Heart left ventricle (tissue), 16 donors: ENCODE measurements around the gene ZNF611. TPM values are rescaled to one million over a fixed set of nuclear protein-coding genes. Genes with fewer than 3 reads are reported as not detected.

ENCODE experiments used
- ATAC-seq, 4 donors: fragments of 200-7000 bp; cut with Tn5 transposase; one replicate each; pipeline ENCODE4 v1.9.1; 2020 to 2022; ENCODE audit warnings: moderate library complexity in 4 of 4, mild to moderate bottlenecking in 3 of 4, moderate number of reproducible peaks in 1 of 4
- DNase-seq, 5 donors: peaks; one replicate each; pipeline ENCODE4 v3.0.0-alpha.2; 2020
- H3K27ac ChIP-seq, 12 donors: fragments of 200-600 bp; sonication (generic) in 4 of 12; one replicate each; pipeline versions ENCODE4 v1.5.0 to v1.8.0; 2016 to 2022; ENCODE audit warnings: mild to moderate bottlenecking in 2 of 12
- H3K27me3 ChIP-seq, 9 donors: fragments of 200-600 bp; sonication (generic) in 2 of 9; one replicate each; pipeline versions ENCODE4 v1.5.1 to v1.8.0; 2016 to 2022; ENCODE audit warnings: mild to moderate bottlenecking in 3 of 9
- H3K36me3 ChIP-seq, 9 donors: fragments of 200-600 bp; sonication (generic) in 2 of 9; one replicate each; pipeline versions ENCODE4 v1.5.0 to v1.8.0; 2018 to 2022; ENCODE audit warnings: mild to moderate bottlenecking in 2 of 9
- H3K4me1 ChIP-seq, 12 donors: fragments of 200-600 bp; sonication (generic) in 4 of 12; one replicate each; pipeline versions ENCODE4 v1.5.0 to v1.8.0; 2016 to 2022; ENCODE audit warnings: mild to moderate bottlenecking in 3 of 12
- H3K4me3 ChIP-seq, 12 donors: fragments of 200-600 bp; sonication (generic) in 4 of 12; one replicate each; pipeline versions ENCODE4 v1.5.0 to v1.8.0; 2017 to 2022; ENCODE audit warnings: mild to moderate bottlenecking in 9 of 12, moderate library complexity in 4 of 12
- H3K9me3 ChIP-seq, 12 donors: fragments of 200-600 bp; sonication (generic) in 4 of 12; one replicate each; pipeline versions ENCODE4 v1.5.0 to v1.8.0; 2016 to 2022; ENCODE audit warnings: mild to moderate bottlenecking in 1 of 12
- POLR2A ChIP-seq, 2 donors: fragments of 450-650 bp; IDR thresholded peaks; one replicate each; pipeline ENCODE4 v1.6.1; 2017; ENCODE audit warnings: antibody characterized with exemption in 2 of 2, mild to moderate bottlenecking in 2 of 2, moderate library complexity in 2 of 2
- WGBS, 4 donors: extraction: QIAGEN DNeasy Blood & Tissue Kit in 2 of 4; methylation state at CpG; one replicate each; pipeline versions ENCODE4 v1.1.5 to v1.1.7; 2013 to 2018; 5-methylcytosine and 5-hydroxymethylcytosine counted together
- intact Hi-C, 10 donors: fragments of 100-400 bp; cut with DNase I; formaldehyde crosslinking; loops; one replicate each; pipeline versions ENCODE4 v1.11.1 to v1.14.2; 2022
- polyA plus RNA-seq, 2 donors: library from polyadenylated mRNA; stranded (reverse); fragments of 200-250 nt; gene quantifications; one replicate each; pipeline ENCODE4 v1.2.3, GENCODE V29; 2013
- total RNA-seq, 9 donors: library from RNA; depleted of rRNA in 2 of 9; stranded (reverse); fragments of >200 nt in 2 of 9; fragmentation: NEBNext Ultra II Directional in 3 of 9; extraction: Animal tissue kit (Norgen Biotek cat#: 25700) in 3 of 9; gene quantifications; one replicate each; pipeline versions ENCODE4 v1.1.0 to v1.2.4, GENCODE V29; 2016 to 2023
- TF ChIP-seq, protein P1 (sequence below), 12 donors: fragments of 200-600 bp; sonication (generic) in 4 of 12; IDR thresholded peaks; one replicate each; pipeline versions ENCODE4 v1.5.0 to v1.8.0; 2018 to 2022; ENCODE audit warnings: antibody characterized with exemption in 12 of 12, mild to moderate bottlenecking in 5 of 12
- donor health status: ischemic (EF 13 %, LVEDD 7.1; RV severe dilation, severe dysfunction).
- donor health status: healthy with polysubstance abuse.
- donor health status: DM: no; HTN: yes; CAD: no.
- donor health status: DM: no; HTN: no; CAD: no.
- donor health status: ischemic (EF 25% LVEDD 6.9; RV normal size, moderate dysfunction).
- donor health status: ischemic (EF 25% LVEDD 5.7; RV mildly dilated, moderate dysfunction).
- donor health status: healthy.
- donor health status: DM: yes; HTN: yes; CAD: no.
- donor health status: ischemic (EF 35%, LVEDD 5.7; RV mildly dilated, moderate dysfunction).
- donor health status: nonischemic (EF 11% LVEDD 7.7; RV severe dilation, severe dysfunction).
- donor health status: DM: yes; HTN: yes; CAD: no.
- donor health status: PGD.
- donor health status: ischemic (EF 29% LVEDD 5.4; RV normal size, mild dysfunction).
- donor health status: nonischemic (EF 23%, LVEDD 6.1; RV moderate dilation, normal function).

The ZNF611 gene
- total and polyA plus RNA-seq, 11 donors: 3.8 to 12.6 (median 6.4) TPM

DNA sequence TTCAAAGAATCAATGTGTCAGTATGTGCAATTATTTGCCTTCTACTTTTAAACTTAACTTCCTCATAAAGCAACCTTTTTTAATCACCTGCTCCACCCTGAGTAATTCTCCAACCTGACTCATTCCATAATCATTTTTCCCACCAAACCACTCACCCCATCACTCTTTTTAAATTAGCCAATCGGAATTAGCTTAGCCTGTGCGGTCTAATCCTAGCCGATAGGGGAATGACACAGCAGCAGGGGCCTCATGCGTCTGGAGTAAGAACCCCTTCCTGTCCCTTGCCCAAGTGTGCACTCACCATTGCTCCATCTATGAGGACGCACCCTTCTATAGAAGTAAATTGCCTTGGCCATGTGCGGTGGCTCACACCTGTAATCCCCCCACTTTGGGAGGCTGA is 69.3 kb downstream of the ZNF611 start:
- WGBS, 4 donors: 94 to 100% (median 97%) methylated on average over 6 of the region's 6 CpGs
- Histone ChIP-seq H3K9me3 (no peaks in the 10 kb centered on the region), H3K27ac (no peak overlapping the region), H3K36me3 (peaks cover 0 to 15% (median 3%) of the 10 kb centered on the region in 9 donors), H3K4me3 (no peak overlapping the region), H3K4me1 (peaks cover 0 to 6% (median 0%) of the 10 kb centered on the region in 12 donors), H3K27me3 (no peaks in the 10 kb centered on the region)
- DNase-seq (no peak), ATAC-seq (no peak)
- TF ChIP-seq, protein P1, sequence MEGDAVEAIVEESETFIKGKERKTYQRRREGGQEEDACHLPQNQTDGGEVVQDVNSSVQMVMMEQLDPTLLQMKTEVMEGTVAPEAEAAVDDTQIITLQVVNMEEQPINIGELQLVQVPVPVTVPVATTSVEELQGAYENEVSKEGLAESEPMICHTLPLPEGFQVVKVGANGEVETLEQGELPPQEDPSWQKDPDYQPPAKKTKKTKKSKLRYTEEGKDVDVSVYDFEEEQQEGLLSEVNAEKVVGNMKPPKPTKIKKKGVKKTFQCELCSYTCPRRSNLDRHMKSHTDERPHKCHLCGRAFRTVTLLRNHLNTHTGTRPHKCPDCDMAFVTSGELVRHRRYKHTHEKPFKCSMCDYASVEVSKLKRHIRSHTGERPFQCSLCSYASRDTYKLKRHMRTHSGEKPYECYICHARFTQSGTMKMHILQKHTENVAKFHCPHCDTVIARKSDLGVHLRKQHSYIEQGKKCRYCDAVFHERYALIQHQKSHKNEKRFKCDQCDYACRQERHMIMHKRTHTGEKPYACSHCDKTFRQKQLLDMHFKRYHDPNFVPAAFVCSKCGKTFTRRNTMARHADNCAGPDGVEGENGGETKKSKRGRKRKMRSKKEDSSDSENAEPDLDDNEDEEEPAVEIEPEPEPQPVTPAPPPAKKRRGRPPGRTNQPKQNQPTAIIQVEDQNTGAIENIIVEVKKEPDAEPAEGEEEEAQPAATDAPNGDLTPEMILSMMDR (IDR thresholded peaks at IDR 0.05): no peak
- TF ChIP-seq POLR2A (IDR thresholded peaks at IDR 0.05): no peak
- intact Hi-C loops: no loop called here

DNA sequence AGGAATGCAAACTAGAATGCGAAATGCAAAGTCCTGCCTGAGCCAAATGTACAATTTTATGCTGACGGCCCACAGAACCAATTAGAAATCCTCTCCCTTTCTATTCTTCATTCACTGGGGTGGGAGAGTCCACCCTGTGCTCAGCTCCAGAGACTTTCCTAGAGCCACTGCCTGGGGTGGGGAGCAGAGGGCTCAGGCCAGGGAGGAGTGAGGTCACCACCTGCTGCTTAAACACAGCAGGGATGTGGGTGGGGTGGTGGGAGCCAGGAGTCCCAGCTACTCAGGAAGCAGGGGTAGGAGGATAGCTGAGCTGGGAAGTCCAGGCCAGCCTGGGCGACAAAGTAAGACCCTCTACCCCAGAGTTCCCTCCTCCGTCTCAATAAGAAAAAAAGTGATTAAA is 69.8 kb downstream of the ZNF611 start:
- no peak overlapping the region for H3K4me3 ChIP-seq
- H3K9me3 ChIP-seq: no peaks in the 10 kb centered on the region
- ATAC-seq: peak in 1 of 4 donors; percentile 48
- no peak overlapping the region for H3K27ac ChIP-seq
- DNase-seq: no peak
- H3K27me3 ChIP-seq: no peaks in the 10 kb centered on the region
- TF ChIP-seq, protein P1 (IDR thresholded peaks at IDR 0.05): no peak
- intact Hi-C loops: no loop called here
- H3K36me3 ChIP-seq: peaks cover 0 to 16% (median 5%) of the 10 kb centered on the region in 9 donors
- 87 to 94% (median 92%) methylated on average over 4 of the region's 4 CpGs for WGBS, 4 donors
- peaks cover 0 to 6% (median 0%) of the 10 kb centered on the region in 12 donors for H3K4me1 ChIP-seq

DNA sequence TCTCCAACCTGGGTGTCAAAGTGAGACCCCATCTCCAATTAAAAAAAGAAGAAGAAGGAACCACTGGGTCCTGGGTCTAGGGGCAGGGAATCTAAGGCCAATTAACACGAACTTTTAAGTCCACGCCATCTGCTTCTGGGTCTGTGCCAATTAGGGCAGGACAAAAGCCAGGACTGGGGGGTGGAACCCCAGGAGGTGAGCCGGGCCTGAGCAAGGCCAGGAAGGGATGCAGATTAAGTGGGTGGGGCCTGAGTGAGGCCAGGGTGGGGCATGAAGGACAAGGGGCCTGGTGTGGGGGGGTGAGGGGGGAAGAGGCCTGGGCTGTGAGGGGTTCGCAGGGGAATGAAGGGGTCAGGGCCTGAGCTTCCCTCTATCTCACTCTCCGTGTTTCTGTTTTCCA is 70.4 kb downstream of the ZNF611 start:
- TF ChIP-seq, protein P1 (IDR thresholded peaks at IDR 0.05): no peak
- TF ChIP-seq POLR2A (IDR thresholded peaks at IDR 0.05): no peak
- no peak for DNase-seq
- no peak for ATAC-seq
- 76 to 85% (median 80%) methylated on average over 5 of the region's 5 CpGs for WGBS, 4 donors
- H3K27ac ChIP-seq: no peak overlapping the region
- no peaks in the 10 kb centered on the region for H3K27me3 ChIP-seq
- peaks cover 0 to 6% (median 0%) of the 10 kb centered on the region in 12 donors for H3K4me1 ChIP-seq
- intact Hi-C loops: no loop called here
- H3K9me3 ChIP-seq: no peaks in the 10 kb centered on the region
- no peak overlapping the region for H3K4me3 ChIP-seq
- H3K36me3 ChIP-seq: peaks cover 0 to 22% (median 5%) of the 10 kb centered on the region in 9 donors

DNA sequence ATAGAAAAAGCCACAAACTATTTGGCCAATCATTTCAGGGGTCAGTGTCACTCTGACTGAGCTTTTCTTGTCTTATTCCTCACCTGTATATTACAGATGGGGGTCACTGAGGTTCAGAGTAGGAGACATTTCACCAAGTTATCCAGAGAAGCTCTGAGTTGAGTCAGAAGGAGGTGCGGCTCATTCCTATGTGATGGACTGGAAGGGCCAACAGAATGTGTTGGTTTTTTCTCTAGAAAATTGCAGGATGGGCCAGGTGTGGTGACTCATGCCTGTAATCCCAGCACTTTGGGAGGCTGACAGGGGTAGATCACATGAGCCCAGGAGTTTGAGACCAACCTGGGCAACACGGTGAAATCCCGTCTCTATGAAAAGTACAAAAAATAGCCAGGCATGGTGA is 72.2 kb downstream of the ZNF611 start:
- no peaks in the 10 kb centered on the region for H3K9me3 ChIP-seq
- WGBS, 4 donors: 95 to 99% (median 96%) methylated on average over 3 of the region's 3 CpGs
- intact Hi-C loops: no loop called here
- H3K36me3 ChIP-seq: peaks cover 0 to 35% (median 16%) of the 10 kb centered on the region in 9 donors
- DNase-seq: no peak
- H3K27me3 ChIP-seq: no peaks in the 10 kb centered on the region
- H3K4me1 ChIP-seq: peaks cover 0 to 6% (median 0%) of the 10 kb centered on the region in 12 donors
- no peak for ATAC-seq
- no peak for TF ChIP-seq POLR2A (IDR thresholded peaks at IDR 0.05)
- TF ChIP-seq, protein P1 (IDR thresholded peaks at IDR 0.05): no peak
- no peak overlapping the region for H3K4me3 ChIP-seq
- no peak overlapping the region for H3K27ac ChIP-seq
